Right lobe of liver (tissue), 6 donors: Measurements from ENCODE around the gene ZNF670. TPM values are rescaled to one million over a fixed set of nuclear protein-coding genes. Genes with fewer than 3 reads are reported as not detected.

Source experiments
- ATAC-seq, 4 donors: fragments of 200-7000 bp; cut with Tn5 transposase; one replicate each; pipeline ENCODE4 v1.9.1; 2020; ENCODE audit warnings: mild to moderate bottlenecking in 4 of 4, moderate library complexity in 4 of 4
- DNase-seq, 3 donors: peaks; one replicate each; pipeline ENCODE4 v3.0.0-alpha.2; 2020
- H3K27ac ChIP-seq, 3 donors: fragments of 200-600 bp; one replicate each; pipeline ENCODE4 v1.8.0; 2022
- H3K27me3 ChIP-seq, 2 donors: fragments of 200-600 bp; one replicate each; pipeline ENCODE4 v1.8.0; 2022
- H3K36me3 ChIP-seq, 4 donors: fragments of 200-600 bp; sonication (generic) in 1 of 4; one replicate each; pipeline versions ENCODE4 v1.5.1 to v1.8.0; 2017 to 2022; ENCODE audit warnings: control low read depth in 1 of 4
- H3K4me1 ChIP-seq, 4 donors: fragments of 200-600 bp; sonication (generic) in 1 of 4; one replicate each; pipeline versions ENCODE4 v1.5.1 to v1.8.0; 2017 to 2022; ENCODE audit warnings: control low read depth in 1 of 4
- H3K4me3 ChIP-seq, 3 donors: fragments of 200-600 bp; one replicate each; pipeline ENCODE4 v1.8.0; 2022
- H3K9me3 ChIP-seq, 4 donors: fragments of 200-600 bp; sonication (generic) in 1 of 4; one replicate each; pipeline versions ENCODE4 v1.5.1 to v1.8.0; 2017 to 2022; ENCODE audit warnings: control low read depth in 1 of 4
- CTCF ChIP-seq, 4 donors: fragments of 200-600 bp in 3 of 4; fragments of 450-650 bp in 1 of 4; IDR thresholded peaks; one replicate each; pipeline versions ENCODE4 v1.5.1 to v1.8.0; 2016 to 2022; ENCODE audit warnings: antibody characterized with exemption in 4 of 4, mild to moderate bottlenecking in 2 of 4
- POLR2A ChIP-seq: fragments of 450-650 bp; IDR thresholded peaks from one replicate; pipeline ENCODE4 v1.6.1; 2017; ENCODE audit warnings: antibody characterized with exemption, mild to moderate bottlenecking
- WGBS: methylation state at CpG from one replicate; pipeline ENCODE4 v1.1.6; 2018; ENCODE audit warnings: low coverage, low lambda C conversion rate; ENCODE audit not compliant: insufficient coverage; ENCODE audit errors: missing lambda C conversion rate; 5-methylcytosine and 5-hydroxymethylcytosine counted together
- intact Hi-C, 2 donors: fragments of 100-400 bp; cut with DNase I; formaldehyde crosslinking; loops; one replicate each; pipeline versions ENCODE4 v1.11.2 to v1.14.1; 2022
- total RNA-seq, 6 experiments: library from RNA; depleted of rRNA in 2 of 6; stranded (reverse); fragments of >200 nt in 2 of 6; fragmentation: NEBNext Ultra II Directional in 3 of 6; extraction: Animal tissue kit (Norgen Biotek cat#: 25700) in 3 of 6; gene quantifications; one replicate each; pipeline versions ENCODE4 v1.1.0 to v1.2.4, GENCODE V29; 2016 to 2023
- donor health status: DM: no; HTN: yes; CAD: no.
- donor health status: DM: no; HTN: no; CAD: no.
- donor health status: DM: no; HTN: no; CAD: no.
- donor health status: DM: no; HTN: yes; CAD: no.
- donor health status: DM: no; HTN: yes; CAD: no.

ZNF670 gene
- total RNA-seq, 6 experiments from 2014 or later: 0.79 to 2.7 (median 1.5) TPM

- H3K36me3 ChIP-seq: no peaks in the 10 kb centered on the region
- 33% methylated on average over 2 of the region's 2 CpGs for WGBS
- no peaks in the 10 kb centered on the region for H3K4me1 ChIP-seq
- peaks cover 0 to 26% (median 12%) of the 10 kb centered on the region in 4 donors for H3K9me3 ChIP-seq
- H3K27ac ChIP-seq: no peak overlapping the region
- DNase-seq: no peak
- no peak overlapping the region for H3K4me3 ChIP-seq
- intact Hi-C loops: no loop called here
- H3K27me3 ChIP-seq: no peaks in the 10 kb centered on the region
- TF ChIP-seq POLR2A (no peak), CTCF (IDR thresholded peaks at IDR 0.05) (no peak)
- ATAC-seq: no peak
Observed at GRCh38 chr1:247054992-247055415, 23.6 kb downstream of the ZNF670 start.

- WGBS: 100% methylated on average over 1 of the region's 2 CpGs
- H3K4me3 ChIP-seq: no peak overlapping the region
- intact Hi-C loops: no loop called here
- ATAC-seq (no peak), DNase-seq (no peak)
- no peaks in the 10 kb centered on the region for H3K27me3 ChIP-seq
- TF ChIP-seq POLR2A: no peak
- no peak for TF ChIP-seq CTCF (IDR thresholded peaks at IDR 0.05)
- H3K4me1 ChIP-seq: no peaks in the 10 kb centered on the region
- H3K27ac ChIP-seq: no peak overlapping the region
- peaks cover 0 to 18% (median 6%) of the 10 kb centered on the region in 4 donors for H3K9me3 ChIP-seq
- H3K36me3 ChIP-seq: no peaks in the 10 kb centered on the region
Observed at GRCh38 chr1:247047702-247048101, 30.9 kb downstream of the ZNF670 start.

GRCh38 chr1:247047260-247047659 lies 31.4 kb downstream of the ZNF670 start:
- peaks cover 0 to 22% (median 6%) of the 10 kb centered on the region in 4 donors for H3K9me3 ChIP-seq
- no peak for ATAC-seq
- TF ChIP-seq POLR2A (no peak), CTCF (IDR thresholded peaks at IDR 0.05) (no peak)
- H3K27me3 ChIP-seq: no peaks in the 10 kb centered on the region
- H3K4me1 ChIP-seq: no peaks in the 10 kb centered on the region
- intact Hi-C loops: no loop called here
- H3K36me3 ChIP-seq: no peaks in the 10 kb centered on the region
- no peak overlapping the region for H3K27ac ChIP-seq
- WGBS: 67% methylated on average over 1 of the region's 2 CpGs
- H3K4me3 ChIP-seq: no peak overlapping the region
- no peak for DNase-seq

GRCh38 chr1:247043406-247043805 lies 35.2 kb downstream of the ZNF670 start:
- peak in 2 of 4 donors; percentile 16 to 18 for TF ChIP-seq CTCF (IDR thresholded peaks at IDR 0.05)
- no peak for TF ChIP-seq POLR2A
- 70% methylated on average over 3 of the region's 5 CpGs for WGBS
- Histone ChIP-seq H3K27ac (no peak overlapping the region), H3K4me1 (no peaks in the 10 kb centered on the region), H3K4me3 (no peak overlapping the region), H3K9me3 (peaks cover 0 to 17% (median 4%) of the 10 kb centered on the region in 4 donors), H3K27me3 (no peaks in the 10 kb centered on the region), H3K36me3 (no peaks in the 10 kb centered on the region)
- no peak for DNase-seq
- ATAC-seq: no peak
- intact Hi-C loops: no loop called here
